HEK293T (cell line): ENCODE data around the gene UMOD.
A peak's percentile ranks its signal among the peaks of the same experiment; 100 is the strongest.

Experiments used
- CTCF ChIA-PET: fragments of 350-600 bp; formaldehyde crosslinking; extraction: SDS; loops from one replicate; lab custom pipeline; 2021; ENCODE audit warnings: antibody characterized with exemption, inconsistent platforms; lab: Yijun Ruan, JAX
- POLR2A ChIA-PET: fragments of 350-600 bp; formaldehyde crosslinking; extraction: SDS; loops from one replicate; lab custom pipeline; 2020; ENCODE audit warnings: antibody characterized with exemption, inconsistent platforms; lab: Yijun Ruan, JAX
- DNase-seq: peaks from one replicate; pipeline ENCODE4 v3.0.0; 2012; ENCODE audit warnings: mixed read lengths; ENCODE audit errors: extremely low spot score
- ARNT ChIP-seq: fragments of 450-650 bp; IDR thresholded peaks from 2 replicates; pipeline ENCODE4 v1.6.1; 2017; ENCODE audit warnings: mild to moderate bottlenecking
- BHLHE40 ChIP-seq: fragments of 450-650 bp; IDR thresholded peaks from 2 replicates; pipeline ENCODE4 v1.6.1; 2016; ENCODE audit warnings: mild to moderate bottlenecking, moderate library complexity, borderline replicate concordance
- CTBP1 ChIP-seq: fragments of 450-650 bp; IDR thresholded peaks from 2 replicates; pipeline ENCODE4 v1.6.1; 2016; ENCODE audit warnings: borderline replicate concordance
- ELF4 ChIP-seq: fragments of 450-650 bp; IDR thresholded peaks from 2 replicates; pipeline ENCODE4 v1.6.1; 2017; ENCODE audit warnings: antibody characterized with exemption
- FOXA1 ChIP-seq: fragments of 450-650 bp; IDR thresholded peaks from 2 replicates; pipeline ENCODE4 v1.6.1; 2016; ENCODE audit warnings: mild to moderate bottlenecking
- FOXK2 ChIP-seq: fragments of 450-650 bp; IDR thresholded peaks from 2 replicates; pipeline ENCODE4 v1.6.1; 2016; ENCODE audit warnings: mild to moderate bottlenecking
- FOXM1 ChIP-seq: fragments of 450-650 bp; IDR thresholded peaks from 2 replicates; pipeline ENCODE4 v1.6.1; 2017; ENCODE audit warnings: mild to moderate bottlenecking, borderline replicate concordance
- HDGF ChIP-seq: fragments of 450-650 bp; IDR thresholded peaks from 2 replicates; pipeline ENCODE4 v1.6.1; 2017; ENCODE audit warnings: antibody characterized with exemption, borderline replicate concordance
- L3MBTL2 ChIP-seq: fragments of 450-650 bp; conservative IDR thresholded peaks from 2 replicates; pipeline ENCODE4 v1.6.1; 2016; ENCODE audit warnings: mild to moderate bottlenecking
- LEF1 ChIP-seq: fragments of 450-650 bp; IDR thresholded peaks from 2 replicates; pipeline ENCODE4 v1.6.1; 2017; ENCODE audit warnings: mild to moderate bottlenecking, borderline replicate concordance
- NFRKB ChIP-seq: fragments of 450-650 bp; IDR thresholded peaks from 2 replicates; pipeline ENCODE4 v1.6.1; 2016; ENCODE audit warnings: mild to moderate bottlenecking, moderate library complexity
- PKNOX1 ChIP-seq: fragments of 450-650 bp; IDR thresholded peaks from 2 replicates; pipeline ENCODE4 v1.6.1; 2016
- SP1 ChIP-seq: fragments of 450-650 bp; IDR thresholded peaks from 2 replicates; pipeline ENCODE4 v1.6.1; 2017
- SUZ12 ChIP-seq: fragments of 450-650 bp; IDR thresholded peaks from 2 replicates; pipeline ENCODE4 v1.6.1; 2016; ENCODE audit warnings: mild to moderate bottlenecking
- TARDBP ChIP-seq: fragments of 450-650 bp; IDR thresholded peaks from 2 replicates; pipeline ENCODE4 v1.6.1; 2016
- ZNF384 ChIP-seq: fragments of 450-650 bp; IDR thresholded peaks from 2 replicates; pipeline ENCODE4 v1.6.1; 2016

The UMOD gene

GRCh38 chr16:20336955-20337354 lies 15.6 kb downstream of the UMOD start:
- ChIA-PET CTCF (no interaction called here), POLR2A (no interaction called here)
- TF ChIP-seq BHLHE40 (no peak), CTBP1 (no peak), FOXK2 (no peak), SP1 (no peak), ARNT (no peak), HDGF (no peak), ELF4 (no peak)
- DNase-seq, result no peak

DNA sequence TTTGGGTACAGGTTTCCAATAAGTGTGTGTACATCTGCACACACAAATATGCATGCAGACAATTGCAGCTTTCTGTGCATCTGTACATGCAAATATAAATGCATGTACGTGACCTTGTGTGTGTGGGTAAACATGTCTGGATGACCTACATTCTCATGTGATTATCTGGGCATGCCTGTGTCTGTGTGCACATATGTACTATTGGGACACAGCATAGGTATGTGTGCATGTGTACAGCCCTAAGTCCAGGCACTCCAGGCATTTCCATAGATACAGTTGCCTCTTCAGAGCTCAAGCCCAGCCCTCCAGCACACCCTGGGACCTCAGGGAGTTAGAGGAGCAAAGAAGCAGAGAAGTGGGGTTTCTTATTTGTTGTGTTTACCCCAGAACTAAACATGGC lies 18.1 kb downstream of the UMOD start:
- TF ChIP-seq FOXA1, result no peak
- TF ChIP-seq ZNF384, result no peak
- TF ChIP-seq BHLHE40, result no peak
- ChIA-PET CTCF (no interaction called here), POLR2A (no interaction called here)
- DNase-seq, result no peak

GRCh38 chr16:20333120-20333519 lies 19.4 kb downstream of the UMOD start:
- DNase-seq, result no peak
- CTCF ChIA-PET, result no interaction called here
- POLR2A ChIA-PET, result no interaction called here

DNA sequence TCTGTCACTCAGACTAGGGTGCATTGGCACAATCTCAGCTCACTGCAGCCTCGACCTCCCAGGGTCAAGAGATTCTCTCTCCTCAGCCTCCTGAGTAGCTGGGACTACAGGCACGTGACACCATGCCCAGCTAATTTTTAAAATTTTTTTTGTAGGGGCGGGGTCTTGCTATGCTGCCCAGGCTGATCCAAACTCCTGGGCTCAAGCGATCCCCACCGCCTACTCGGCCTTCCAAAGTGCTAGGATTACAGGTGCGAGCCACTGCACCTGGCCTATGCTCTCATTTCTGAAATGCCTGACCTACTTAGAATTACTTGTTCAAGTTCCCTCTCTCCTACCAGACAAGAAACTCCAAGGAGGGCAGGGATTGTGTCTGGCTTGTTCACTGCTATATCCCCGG lies 20.1 kb downstream of the UMOD start:
- ChIA-PET CTCF (no interaction called here), POLR2A (no interaction called here)
- no peak for DNase-seq
- TF ChIP-seq HDGF, result no peak
- no peak for TF ChIP-seq FOXM1
- TF ChIP-seq BHLHE40, result no peak
- no peak for TF ChIP-seq NFRKB
- TF ChIP-seq ZNF384, result no peak
- no peak for TF ChIP-seq CTBP1
- TF ChIP-seq ELF4, result no peak
- TF ChIP-seq SP1, result no peak
- no peak for TF ChIP-seq FOXA1
- TF ChIP-seq TARDBP, result no peak

More at GRCh38 chr16:20333120-20333519, 19.4 kb downstream of the UMOD start:
- no peak for TF ChIP-seq ELF4
- no peak for TF ChIP-seq HDGF
- no peak for TF ChIP-seq L3MBTL2
- no peak for TF ChIP-seq TARDBP
- TF ChIP-seq ZNF384, result no peak
- no peak for TF ChIP-seq BHLHE40
- no peak for TF ChIP-seq SP1
- no peak for TF ChIP-seq ARNT

DNA sequence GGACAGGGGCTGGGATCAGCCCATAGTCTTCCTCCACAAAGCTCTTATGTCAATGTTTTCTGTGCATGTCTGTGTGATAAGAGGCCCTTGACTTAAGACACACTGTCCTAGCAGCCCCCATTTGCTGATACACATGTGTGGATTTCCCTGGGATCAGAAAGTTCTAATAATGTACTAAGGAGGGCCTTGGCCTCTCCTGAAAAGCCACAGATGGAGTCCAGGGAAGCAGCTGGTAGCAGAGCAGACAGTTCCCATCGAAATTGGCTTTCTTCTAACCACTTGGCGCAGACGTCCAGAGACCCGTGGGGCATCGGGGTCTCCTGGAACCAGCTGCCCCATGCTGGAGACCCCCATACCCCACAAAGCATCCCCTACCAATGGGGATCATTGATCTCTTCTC lies 20.9 kb downstream of the UMOD start:
- POLR2A ChIA-PET, result no interaction called here
- CTCF ChIA-PET, result no interaction called here
- TF ChIP-seq ELF4 (no peak), NFRKB (no peak), ZNF384 (no peak), FOXK2 (no peak), FOXA1 (no peak), FOXM1 (no peak)
- DNase-seq, result no peak

DNA sequence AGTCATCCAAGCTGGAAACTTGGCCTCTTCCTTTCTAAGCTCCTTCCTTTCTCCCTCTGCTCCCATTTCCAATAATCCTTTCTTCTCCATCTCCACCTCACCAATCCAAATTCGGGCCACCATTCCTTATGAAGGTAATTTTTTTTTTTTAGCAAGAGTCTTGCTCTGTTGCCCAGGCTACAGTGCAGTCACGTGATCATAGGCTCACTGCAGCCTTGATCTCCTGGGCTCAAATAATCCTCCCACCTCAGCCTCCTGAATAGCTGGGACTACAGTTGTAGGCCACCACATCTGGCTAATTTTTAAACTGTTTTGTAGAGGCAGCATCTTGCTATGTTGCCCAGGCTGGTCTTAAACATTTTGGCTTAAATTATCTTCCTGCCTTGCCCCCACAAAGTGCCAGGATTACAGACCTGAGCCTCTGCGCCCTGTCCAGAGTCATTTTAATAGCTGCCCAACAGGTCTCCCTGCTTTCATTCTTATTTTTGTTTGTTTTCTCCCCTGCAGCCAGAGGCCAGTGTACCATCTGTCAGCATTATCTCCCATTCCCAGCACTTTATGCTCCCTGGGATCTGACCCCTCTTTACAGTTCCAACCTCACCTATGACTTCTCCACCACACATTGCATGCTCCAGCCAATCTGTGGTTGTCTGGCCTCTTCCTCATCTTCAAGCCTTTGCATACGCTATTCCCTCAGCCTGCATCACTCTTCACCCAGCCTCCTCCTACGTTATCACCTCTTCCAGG lies 22.9 kb downstream of the UMOD start:
- ChIA-PET CTCF (no interaction called here), POLR2A (interaction anchor here (0.6 kb wide), 1 partner anchor 8 kb away, joined by 4 read pairs; no protein-coding TSS in a partner anchor)
- DNase-seq, result no peak
- no peak for TF ChIP-seq LEF1
- no peak for TF ChIP-seq SUZ12
- TF ChIP-seq ARNT, result no peak
- TF ChIP-seq TARDBP, result no peak
- TF ChIP-seq L3MBTL2, result no peak
- no peak for TF ChIP-seq PKNOX1
- no peak for TF ChIP-seq SP1
- no peak for TF ChIP-seq FOXK2
- no peak for TF ChIP-seq BHLHE40
- no peak for TF ChIP-seq ZNF384

GRCh38 chr16:20327444-20328041 lies 25.0 kb downstream of the UMOD start, which contains the start of gene GP2:
Gene GP2 (minus strand): TSS chr16:20327513. CDS start chr16:20326431, 1,082 bp downstream.
- CTCF ChIA-PET, result no interaction called here
- no peak for TF ChIP-seq CTBP1
- no peak for TF ChIP-seq LEF1
- DNase-seq, result peak; percentile 18
- POLR2A ChIA-PET, result no interaction called here

- ChIA-PET CTCF (no interaction called here), POLR2A (no interaction called here)
- TF ChIP-seq LEF1 (no peak), NFRKB (no peak), CTBP1 (no peak), SUZ12 (no peak), HDGF (no peak), FOXK2 (no peak), ELF4 (no peak), FOXA1 (no peak), SP1 (no peak), TARDBP (no peak), ZNF384 (no peak), PKNOX1 (no peak), L3MBTL2 (no peak)
- no peak for DNase-seq
Observed at GRCh38 chr16:20326321-20326720, 26.2 kb downstream of the UMOD start.
